OCI-LY3 (cell line): ENCODE results near the gene ATG7.

Experiments used
- H2AFZ ChIP-seq: fragments of 200-600, 300-600 bp; shearing (Covaris generic); 2 replicates; pipeline ENCODE4 v1.6.0; 2014; ENCODE audit warnings: antibody characterized with exemption, low read depth, low read length
- H3K27ac ChIP-seq: fragments of 200-600, 300-600 bp; sonication (generic); 2 replicates; pipeline ENCODE4 v1.5.1; 2014; ENCODE audit warnings: mild to moderate bottlenecking, low read length, moderate library complexity, mixed read lengths
- H3K27me3 ChIP-seq: fragments of 200-600, 300-600 bp; sonication (generic); 2 replicates; pipeline ENCODE4 v1.6.1; 2014; ENCODE audit warnings: low read depth, low read length, mixed read lengths
- H3K36me3 ChIP-seq: fragments of 200-600, 300-600 bp; sonication (generic); replicated peaks from 2 replicates; pipeline ENCODE3; 2014; ENCODE audit warnings: low read depth, low read length, mixed read lengths
- H3K4me1 ChIP-seq: fragments of 300-600, 200-600 bp; sonication (generic); 2 replicates; pipeline ENCODE4 v1.6.1; 2014; ENCODE audit warnings: low read length, mixed read lengths
- H3K4me2 ChIP-seq: fragments of 200-600, 300-600 bp; sonication (generic); 2 replicates; pipeline ENCODE4 v1.6.1; 2014; ENCODE audit warnings: low read length, mixed read lengths
- H3K4me3 ChIP-seq: fragments of 300-600, 200-600 bp; sonication (generic); 2 replicates; pipeline ENCODE4 v1.5.1; 2014; ENCODE audit warnings: antibody characterized with exemption, mild to moderate bottlenecking, low read length, moderate library complexity
- H3K79me2 ChIP-seq: fragments of 300-600, 200-600 bp; shearing (Covaris generic); 2 replicates; pipeline ENCODE4 v1.6.1; 2014; ENCODE audit warnings: mild to moderate bottlenecking, low read length, mixed read lengths
- H3K9ac ChIP-seq: fragments of 300-600, 200-600 bp; shearing (Covaris generic); 2 replicates; pipeline ENCODE4 v1.6.0; 2014; ENCODE audit warnings: mild to moderate bottlenecking, low read length, moderate library complexity
- H3K9me3 ChIP-seq: fragments of 200-600, 300-600 bp; shearing (Covaris generic); 2 replicates; pipeline ENCODE4 v1.6.1; 2014; ENCODE audit warnings: low read length, mixed read lengths; ENCODE audit not compliant: insufficient read depth
- H4K20me1 ChIP-seq: fragments of 200-600, 300-600 bp; sonication (generic); 2 replicates; pipeline ENCODE4 v1.6.1; 2016; ENCODE audit warnings: low read length, mixed read lengths; ENCODE audit not compliant: insufficient read depth
- EZH2phosphoT487 ChIP-seq: fragments of 200-600 bp; shearing (Covaris generic); IDR thresholded peaks from 2 replicates; pipeline ENCODE4 v1.6.1; 2018; ENCODE audit warnings: antibody characterized with exemption, mixed run types, low read depth
- TF ChIP-seq, protein P1 (sequence below): fragments of 200-600, 300-600 bp; sonication (generic); IDR thresholded peaks from 2 replicates; pipeline ENCODE4 v1.5.1; 2014; ENCODE audit warnings: antibody characterized with exemption, low read length, low read depth

The ATG7 gene

DNA sequence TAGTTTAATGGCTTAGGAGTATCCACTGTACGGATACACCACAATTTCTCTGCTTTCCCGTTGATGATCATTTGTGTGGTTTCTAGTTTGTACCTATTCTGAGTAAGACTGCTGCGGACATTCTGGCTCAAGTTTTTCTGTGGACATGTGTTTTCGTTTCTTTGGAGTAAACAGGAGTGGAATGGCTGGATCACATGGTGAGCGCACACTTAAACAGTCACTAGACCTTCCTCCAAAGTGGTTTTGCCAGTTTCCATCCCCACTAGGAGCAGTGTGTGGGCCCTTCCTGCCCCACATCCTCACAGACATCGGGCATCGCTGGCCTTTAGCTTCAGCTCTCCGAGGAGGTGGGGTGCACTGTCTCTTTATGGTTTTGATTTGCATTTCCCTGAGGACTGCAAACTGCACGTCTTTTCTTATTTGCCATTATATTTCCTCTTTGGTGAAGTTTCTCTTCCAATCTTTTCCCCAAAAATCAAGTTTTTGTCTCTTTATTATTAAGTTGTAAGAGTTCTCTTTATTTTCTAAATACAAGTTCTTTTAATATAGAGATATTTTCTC is 277.5 kb downstream of the ATG7 start:
- Histone ChIP-seq H3K9ac (no peak overlapping the region), H3K4me2 (no peak overlapping the region), H3K4me3 (no peak overlapping the region), H3K36me3 (no peaks in the 10 kb centered on the region), H3K27me3 (no peaks in the 10 kb centered on the region), H2AFZ (no peak overlapping the region), H4K20me1 (no peaks in the 10 kb centered on the region), H3K79me2 (no peaks in the 10 kb centered on the region), H3K4me1 (no peaks in the 10 kb centered on the region), H3K27ac (no peak overlapping the region), H3K9me3 (no peaks in the 10 kb centered on the region)
- TF ChIP-seq, protein P1, sequence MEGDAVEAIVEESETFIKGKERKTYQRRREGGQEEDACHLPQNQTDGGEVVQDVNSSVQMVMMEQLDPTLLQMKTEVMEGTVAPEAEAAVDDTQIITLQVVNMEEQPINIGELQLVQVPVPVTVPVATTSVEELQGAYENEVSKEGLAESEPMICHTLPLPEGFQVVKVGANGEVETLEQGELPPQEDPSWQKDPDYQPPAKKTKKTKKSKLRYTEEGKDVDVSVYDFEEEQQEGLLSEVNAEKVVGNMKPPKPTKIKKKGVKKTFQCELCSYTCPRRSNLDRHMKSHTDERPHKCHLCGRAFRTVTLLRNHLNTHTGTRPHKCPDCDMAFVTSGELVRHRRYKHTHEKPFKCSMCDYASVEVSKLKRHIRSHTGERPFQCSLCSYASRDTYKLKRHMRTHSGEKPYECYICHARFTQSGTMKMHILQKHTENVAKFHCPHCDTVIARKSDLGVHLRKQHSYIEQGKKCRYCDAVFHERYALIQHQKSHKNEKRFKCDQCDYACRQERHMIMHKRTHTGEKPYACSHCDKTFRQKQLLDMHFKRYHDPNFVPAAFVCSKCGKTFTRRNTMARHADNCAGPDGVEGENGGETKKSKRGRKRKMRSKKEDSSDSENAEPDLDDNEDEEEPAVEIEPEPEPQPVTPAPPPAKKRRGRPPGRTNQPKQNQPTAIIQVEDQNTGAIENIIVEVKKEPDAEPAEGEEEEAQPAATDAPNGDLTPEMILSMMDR, result no peak
- TF ChIP-seq EZH2phosphoT487, result no peak

- no peaks in the 10 kb centered on the region for H3K27me3 ChIP-seq
- H3K4me1 ChIP-seq, result no peaks in the 10 kb centered on the region
- no peaks in the 10 kb centered on the region for H3K9me3 ChIP-seq
- H3K36me3 ChIP-seq, result peaks cover 2% of the 10 kb centered on the region
- no peak for TF ChIP-seq EZH2phosphoT487
- TF ChIP-seq, protein P1, result no peak
- H3K9ac ChIP-seq, result no peak overlapping the region
- H3K4me2 ChIP-seq, result no peak overlapping the region
- no peak overlapping the region for H3K4me3 ChIP-seq
- H4K20me1 ChIP-seq, result no peaks in the 10 kb centered on the region
- no peak overlapping the region for H3K27ac ChIP-seq
- no peak overlapping the region for H2AFZ ChIP-seq
- no peaks in the 10 kb centered on the region for H3K79me2 ChIP-seq
Measured at GRCh38 chr3:11551036-11551435, 278.8 kb downstream of the ATG7 start.

GRCh38 chr3:11552289-11553264 is 280.4 kb downstream of the ATG7 start:
- Histone ChIP-seq H3K27ac (no peak overlapping the region), H3K9me3 (no peaks in the 10 kb centered on the region), H3K4me2 (no peak overlapping the region), H3K4me3 (no peak overlapping the region), H3K36me3 (peaks cover 3% of the 10 kb centered on the region), H3K4me1 (no peaks in the 10 kb centered on the region), H4K20me1 (0 out of 2 replicates have a peak, but pooled peaks cover 8% of the 10 kb centered on the region), H3K27me3 (no peaks in the 10 kb centered on the region), H2AFZ (no peak overlapping the region), H3K79me2 (no peaks in the 10 kb centered on the region), H3K9ac (no peak overlapping the region)
- TF ChIP-seq EZH2phosphoT487, result no peak
- TF ChIP-seq, protein P1, result no peak

- Histone ChIP-seq H3K79me2 (no peaks in the 10 kb centered on the region), H3K4me1 (no peaks in the 10 kb centered on the region), H3K27me3 (no peaks in the 10 kb centered on the region), H3K27ac (no peak overlapping the region), H3K9ac (no peak overlapping the region), H3K9me3 (no peaks in the 10 kb centered on the region), H3K36me3 (peaks cover 3% of the 10 kb centered on the region), H3K4me2 (no peak overlapping the region), H4K20me1 (0 out of 2 replicates have a peak, but pooled peaks cover 9% of the 10 kb centered on the region), H3K4me3 (no peak overlapping the region), H2AFZ (no peak overlapping the region)
- TF ChIP-seq, protein P1, result no peak
- TF ChIP-seq EZH2phosphoT487, result no peak
Measured at GRCh38 chr3:11553436-11554235, 281.4 kb downstream of the ATG7 start.
